HG02970 (cell line): ENCODE results near the gene CREBBP.

Experiments
- ATAC-seq: cut with Tn5 transposase; IDR thresholded peaks from one replicate; pipeline ENCODE4 v1.9.1; 2021; ENCODE audit warnings: mild to moderate bottlenecking, moderate library complexity, moderate number of reproducible peaks; ENCODE audit not compliant: unreplicated experiment, low FRiP score

Gene CREBBP

DNA sequence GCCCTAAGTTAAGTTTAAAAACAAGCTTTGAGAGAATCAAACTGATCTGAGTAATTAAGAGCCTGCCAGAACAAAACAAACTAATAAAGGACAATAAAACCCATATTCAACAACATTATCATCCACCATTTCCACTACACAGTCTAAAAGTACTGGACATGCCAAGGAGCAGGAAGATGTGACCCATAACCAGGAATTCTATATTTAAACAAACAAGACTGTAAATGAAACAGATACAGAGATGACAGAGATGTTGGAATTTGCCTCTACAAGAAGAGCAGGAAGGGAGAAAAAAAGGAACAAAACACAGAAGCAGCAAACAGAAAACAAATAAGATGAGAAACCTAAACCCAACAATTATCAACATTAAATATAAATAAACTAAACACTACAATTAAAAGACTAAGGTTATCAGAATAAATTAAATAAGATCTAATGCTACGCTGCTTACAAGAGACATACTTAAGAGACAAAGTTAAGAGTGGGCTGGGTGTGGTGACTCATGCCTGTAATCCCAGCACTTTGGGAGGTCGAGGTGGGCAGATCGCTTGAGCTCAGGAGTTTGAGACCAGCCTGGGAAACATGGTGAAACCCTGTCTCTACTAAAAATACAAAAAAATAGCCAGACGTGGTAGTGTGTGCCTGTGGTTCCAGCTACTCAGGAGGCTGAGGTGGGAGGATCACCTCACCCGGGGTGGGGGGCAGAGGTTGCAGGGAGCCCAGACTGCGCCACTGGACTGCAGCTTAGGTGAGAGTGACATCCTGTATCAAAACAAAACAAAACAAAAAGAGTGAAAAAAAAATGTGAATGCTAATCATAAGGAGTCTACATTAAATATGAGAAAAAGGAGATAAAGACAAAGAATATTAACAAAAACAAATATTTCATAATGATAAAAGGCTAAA is 50.6 kb downstream of the CREBBP start:
- ATAC-seq: no peak

DNA sequence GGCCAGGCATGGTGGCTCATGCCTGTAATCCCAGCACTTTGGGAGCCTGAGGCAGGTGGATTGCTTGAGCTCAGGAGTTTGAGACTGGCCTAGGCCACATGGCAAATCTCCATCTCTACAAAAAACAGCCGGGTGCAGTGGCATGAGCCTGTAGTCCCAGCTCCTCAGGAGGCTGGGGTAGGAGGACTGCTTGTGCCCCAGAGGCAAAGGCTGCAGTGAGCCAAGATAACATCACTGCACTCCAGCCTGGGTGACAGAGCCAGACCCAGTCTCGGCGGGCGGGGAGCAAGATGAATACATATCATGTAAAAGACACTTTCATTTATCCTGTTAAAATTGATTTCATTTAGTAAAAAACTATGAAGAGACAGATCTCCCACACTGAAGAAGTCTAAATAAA is 54.6 kb downstream of the CREBBP start:
- no peak for ATAC-seq

DNA sequence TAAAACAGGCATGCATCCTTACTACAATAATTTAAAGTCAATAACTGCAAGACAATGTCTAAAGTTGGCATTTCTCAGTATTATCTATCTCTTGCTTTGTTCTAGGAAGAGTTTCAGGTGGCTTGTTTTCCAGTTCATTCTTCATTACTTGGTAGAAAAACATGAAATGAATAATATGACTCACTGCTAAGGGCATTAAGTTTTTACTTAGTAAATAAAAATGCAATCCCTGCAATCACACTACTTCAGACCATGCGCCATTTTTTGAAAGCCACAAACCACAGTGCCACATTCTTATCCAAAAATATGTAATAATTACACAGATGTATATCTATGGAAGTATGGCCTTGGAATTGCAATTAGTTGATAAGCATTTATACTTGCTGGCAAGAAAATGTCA is 55.4 kb downstream of the CREBBP start:
- ATAC-seq: no peak

DNA sequence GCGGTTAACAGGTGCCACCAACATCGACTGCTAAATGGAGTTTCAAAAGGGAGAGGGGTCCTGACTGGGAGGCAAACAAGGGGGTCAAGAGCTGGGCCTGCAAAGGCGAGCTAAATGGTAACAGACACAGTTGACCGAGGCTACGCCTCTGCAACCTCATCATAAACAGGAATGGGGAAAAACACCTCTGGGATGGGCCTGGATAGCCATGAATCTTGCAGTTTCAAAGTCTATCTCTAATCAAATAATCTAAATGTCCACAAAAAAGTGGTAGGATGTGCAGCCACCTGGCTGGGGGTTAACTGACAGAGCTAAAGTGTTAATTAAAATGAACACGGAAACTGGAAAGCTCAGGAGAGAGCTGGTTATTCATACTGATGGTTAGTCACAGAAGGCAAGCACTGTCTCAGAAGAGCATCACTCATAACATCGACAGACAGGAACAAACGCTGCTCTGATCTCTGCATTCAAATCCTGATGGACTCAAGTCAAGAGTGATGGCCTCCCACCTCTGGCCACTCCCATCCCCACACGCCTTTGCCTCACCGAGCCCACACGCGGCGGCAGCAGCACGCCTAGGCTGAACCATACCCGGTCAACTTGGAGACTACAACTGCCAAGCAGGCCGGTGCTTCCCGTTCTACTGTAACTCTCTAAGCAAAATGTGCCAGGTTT is 56.3 kb downstream of the CREBBP start:
- ATAC-seq: no peak

DNA sequence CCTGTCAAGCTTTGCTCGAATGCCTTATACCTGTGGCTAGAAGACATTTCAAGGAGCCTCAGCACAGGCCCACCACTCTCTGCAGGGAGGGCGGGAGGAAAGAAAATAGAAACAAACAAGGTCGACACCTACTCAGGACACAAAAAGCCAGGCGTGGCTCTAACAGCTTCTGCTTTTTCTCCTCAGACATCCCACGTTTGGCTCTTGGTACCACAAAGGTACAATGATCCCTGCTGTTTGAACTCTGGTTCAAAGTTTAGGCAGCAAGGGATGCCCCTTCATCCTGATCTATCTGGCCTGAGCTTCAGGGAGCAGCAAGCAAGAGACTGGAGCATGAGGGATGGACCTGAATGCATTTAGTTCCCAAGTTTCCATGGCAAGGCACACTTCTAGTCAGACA is 57.1 kb downstream of the CREBBP start:
- ATAC-seq: no peak

DNA sequence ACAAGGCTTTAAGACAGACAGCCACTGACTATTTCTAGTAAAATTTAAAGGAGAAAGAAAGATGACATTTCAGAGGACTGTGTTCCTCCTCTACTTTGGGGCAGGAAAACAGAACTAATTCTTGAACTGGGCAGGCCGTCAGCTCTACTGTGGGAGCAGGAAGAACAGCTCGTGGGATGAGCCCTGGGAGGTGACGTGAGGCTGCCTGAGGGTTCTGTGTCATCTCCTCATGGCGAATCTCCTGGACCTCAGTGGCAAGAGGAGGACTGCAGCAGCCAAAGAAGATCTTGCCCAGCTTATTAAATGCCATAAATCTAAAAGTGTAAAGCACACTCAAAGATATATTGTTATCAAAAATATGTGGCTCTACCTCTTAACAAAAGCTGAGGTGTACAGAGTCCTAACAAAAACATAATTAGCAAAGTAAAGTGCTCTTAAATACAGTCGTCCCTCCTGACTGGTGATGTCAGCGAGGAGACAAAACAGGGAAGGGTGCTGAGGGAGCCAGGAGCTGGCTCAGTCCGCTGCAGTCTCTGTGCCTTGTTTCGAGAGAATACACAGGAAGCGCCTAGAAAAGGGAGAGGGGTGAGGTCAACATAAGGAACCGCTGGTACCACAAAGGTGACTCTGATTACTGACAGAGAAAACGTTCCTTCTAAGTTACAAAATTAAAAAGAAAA is 58.0 kb downstream of the CREBBP start:
- no peak for ATAC-seq

DNA sequence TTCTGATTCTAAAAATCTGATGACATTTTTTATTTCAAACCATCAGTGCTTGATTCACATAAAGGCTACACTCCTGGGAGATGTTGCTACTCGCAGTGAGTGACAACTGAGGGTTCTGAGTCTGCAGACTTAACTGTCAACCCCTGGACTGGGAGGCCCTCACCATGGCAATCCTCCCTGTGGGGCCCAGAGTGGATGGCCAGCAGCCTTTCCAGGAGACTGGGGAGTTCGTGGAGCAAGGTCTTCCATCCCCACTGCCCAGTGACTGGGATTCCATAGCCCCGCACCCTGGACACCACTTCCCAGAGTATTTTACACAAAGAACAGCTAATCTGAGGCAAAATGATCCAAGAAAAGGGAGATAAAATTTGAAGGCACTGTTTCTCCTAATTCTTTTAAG is 59.3 kb downstream of the CREBBP start:
- no peak for ATAC-seq

DNA sequence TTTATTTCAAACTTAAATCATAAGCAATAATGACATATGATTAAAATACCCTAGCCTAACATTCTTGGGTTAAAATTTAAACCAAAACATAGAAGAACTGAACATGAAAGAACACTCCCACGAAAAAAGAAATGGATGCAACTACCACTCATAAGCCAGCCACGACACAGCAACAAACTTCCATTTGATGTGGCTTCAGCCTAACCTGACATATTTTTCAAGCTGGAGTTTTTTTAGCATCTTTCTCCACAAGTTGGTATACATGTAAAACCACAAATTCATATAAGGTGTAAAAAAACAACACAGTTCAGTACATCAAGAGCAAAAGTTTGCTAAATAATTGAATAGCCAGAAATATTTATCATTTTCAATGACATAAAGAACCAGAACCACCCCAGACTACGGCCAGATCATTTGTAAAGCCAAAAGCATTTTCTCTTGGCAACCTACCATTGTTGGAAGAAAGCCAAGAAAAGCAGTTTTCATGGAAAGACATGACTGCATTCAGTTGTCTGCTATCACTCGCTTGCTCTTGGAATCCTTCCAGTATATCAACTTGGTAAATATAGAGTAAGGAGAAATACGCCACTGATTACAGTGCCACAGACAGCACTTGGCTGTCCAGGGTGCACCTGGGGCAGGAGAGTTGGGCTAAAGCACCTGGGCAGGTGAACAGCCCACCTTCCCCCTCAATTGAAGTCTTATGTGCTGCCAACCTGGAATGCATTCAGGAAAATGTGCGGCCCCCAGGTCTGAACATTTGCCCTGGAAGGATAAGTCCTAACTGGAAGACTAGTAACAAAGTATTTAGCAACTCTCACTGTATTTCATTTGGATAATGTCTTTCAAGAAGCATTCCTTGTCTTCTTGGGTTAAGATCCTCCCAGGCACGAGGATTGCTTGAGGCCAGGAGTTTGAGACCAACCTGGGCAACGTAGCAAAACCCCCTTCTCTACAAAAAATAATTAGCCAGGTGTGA is 60.5 kb downstream of the CREBBP start:
- no peak for ATAC-seq

DNA sequence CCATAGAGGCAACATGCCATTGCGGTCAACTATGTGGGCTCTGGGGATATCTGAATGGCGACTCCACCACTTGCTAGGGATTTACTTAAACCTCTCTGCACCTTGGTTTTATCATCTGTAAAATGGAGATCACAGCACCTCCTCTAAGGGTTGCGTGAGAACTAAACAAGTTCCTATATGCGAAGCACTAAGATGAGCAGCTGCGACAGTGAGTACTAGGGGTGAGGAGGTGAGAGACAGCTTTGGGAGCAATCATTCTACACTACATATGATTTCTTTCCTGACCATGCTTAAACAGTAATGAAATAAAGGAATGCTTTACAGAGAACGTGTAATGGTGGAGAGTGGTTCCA is 61.4 kb downstream of the CREBBP start:
- no peak for ATAC-seq

DNA sequence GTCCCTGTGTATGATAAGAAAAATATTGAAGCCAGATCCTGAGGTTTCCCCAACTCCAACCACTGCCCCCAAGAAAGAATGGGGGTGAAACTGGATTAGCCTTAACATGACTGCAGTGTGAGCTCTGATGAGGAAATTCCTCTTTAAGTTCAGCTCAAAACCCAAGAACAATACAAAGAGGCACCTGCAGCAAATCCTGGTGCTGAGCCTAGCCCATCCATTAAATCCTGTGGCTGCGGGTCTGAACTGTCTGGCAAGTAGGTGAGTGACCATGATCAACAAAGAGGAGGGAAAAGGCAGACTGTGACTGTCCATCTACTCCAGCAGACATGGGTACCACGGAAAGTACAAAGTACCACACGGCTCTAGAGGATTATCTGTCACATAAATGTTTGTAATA is 64.2 kb downstream of the CREBBP start:
- no peak for ATAC-seq

DNA sequence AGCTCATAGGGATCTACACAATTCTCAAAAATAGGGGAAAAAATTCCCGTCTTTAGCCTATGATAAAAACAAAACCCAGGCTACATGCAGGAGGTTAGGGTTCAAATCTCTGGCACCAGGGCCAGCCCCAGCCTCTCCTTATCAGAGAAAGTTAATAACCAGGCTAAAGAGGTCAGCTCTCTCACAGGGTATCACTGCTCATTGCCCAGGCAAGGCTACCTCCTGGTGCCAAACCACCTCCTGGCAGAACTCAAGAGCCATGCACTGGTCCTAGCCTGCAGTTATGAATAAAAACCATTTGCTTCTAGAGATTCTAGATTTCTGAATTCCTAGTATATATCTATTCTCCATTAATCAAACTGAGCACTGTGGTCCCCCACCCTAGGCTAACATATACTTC is 65.8 kb downstream of the CREBBP start:
- no peak for ATAC-seq

DNA sequence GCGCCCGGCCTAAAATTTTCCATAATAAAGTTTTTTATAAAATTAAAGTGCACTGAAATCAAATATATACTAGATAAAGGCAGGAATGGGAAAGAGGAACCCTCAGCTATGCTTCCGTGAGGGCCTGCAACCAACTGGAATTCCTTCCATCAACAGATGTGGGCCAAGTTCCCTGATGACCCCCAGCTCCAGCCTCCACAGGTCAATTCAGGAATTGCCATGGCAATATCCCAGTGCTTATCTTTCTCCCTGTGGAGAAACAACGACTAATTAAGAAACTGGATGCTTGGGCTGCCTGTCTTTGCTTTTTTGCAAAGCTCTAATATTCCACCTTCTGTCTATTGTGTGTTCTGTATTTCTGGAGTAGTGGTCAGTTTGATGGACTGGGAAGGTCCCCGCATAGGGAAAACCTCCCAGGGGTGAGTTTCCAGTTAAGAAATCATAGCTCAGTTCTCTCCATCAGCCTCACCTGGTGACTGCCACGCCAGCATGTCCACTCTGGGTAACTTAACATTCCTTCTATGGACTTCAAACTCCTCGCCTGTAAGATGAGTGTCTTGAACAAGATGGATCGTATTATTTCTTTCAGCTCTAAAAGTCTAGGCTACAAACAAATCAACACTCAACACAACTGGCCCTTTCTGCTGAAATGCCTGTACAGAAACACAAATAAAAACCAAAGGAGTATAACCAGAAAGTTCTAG is 67.9 kb downstream of the CREBBP start:
- no peak for ATAC-seq

DNA sequence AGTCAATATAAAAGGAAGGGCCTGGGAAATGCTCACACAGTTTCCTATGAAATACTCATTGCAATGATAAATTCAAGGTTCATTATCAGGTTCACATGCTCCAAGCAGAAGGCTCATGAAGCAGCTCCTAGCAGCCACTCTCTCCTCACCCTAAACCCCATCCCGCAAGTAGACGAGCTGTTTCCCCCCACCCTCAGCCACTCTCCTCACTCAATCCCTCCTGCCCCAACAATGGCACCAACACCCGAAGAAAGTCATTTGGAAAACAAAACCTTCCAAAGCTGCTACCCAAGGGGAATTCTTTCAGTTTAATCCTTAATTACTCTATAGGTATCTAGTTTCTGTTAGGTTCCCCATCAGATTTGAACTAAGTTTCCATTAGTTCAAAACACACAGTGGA is 69.7 kb downstream of the CREBBP start:
- ATAC-seq: no peak

DNA sequence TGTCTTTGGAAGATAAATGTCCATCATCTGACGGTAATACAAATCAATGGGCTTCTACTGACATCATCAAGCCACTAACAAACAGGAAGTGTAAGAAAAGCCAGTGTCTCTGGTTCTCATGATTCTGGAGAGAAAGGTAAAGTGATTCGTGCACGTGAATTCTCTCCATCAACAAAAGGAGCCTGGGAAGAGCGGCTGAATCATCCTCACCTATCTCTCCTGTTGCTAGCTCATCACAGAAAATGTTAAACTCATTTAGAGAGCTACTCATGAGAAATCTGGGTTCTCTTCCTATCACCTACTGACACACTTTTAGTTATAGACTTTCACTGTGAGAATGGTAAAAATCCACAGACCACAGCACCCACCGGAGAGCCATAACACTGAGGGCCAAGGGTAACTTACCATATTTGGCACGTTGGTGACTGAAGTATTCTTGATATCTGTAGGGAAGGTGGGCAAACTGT is 70.3 kb downstream of the CREBBP start:
- no peak for ATAC-seq

DNA sequence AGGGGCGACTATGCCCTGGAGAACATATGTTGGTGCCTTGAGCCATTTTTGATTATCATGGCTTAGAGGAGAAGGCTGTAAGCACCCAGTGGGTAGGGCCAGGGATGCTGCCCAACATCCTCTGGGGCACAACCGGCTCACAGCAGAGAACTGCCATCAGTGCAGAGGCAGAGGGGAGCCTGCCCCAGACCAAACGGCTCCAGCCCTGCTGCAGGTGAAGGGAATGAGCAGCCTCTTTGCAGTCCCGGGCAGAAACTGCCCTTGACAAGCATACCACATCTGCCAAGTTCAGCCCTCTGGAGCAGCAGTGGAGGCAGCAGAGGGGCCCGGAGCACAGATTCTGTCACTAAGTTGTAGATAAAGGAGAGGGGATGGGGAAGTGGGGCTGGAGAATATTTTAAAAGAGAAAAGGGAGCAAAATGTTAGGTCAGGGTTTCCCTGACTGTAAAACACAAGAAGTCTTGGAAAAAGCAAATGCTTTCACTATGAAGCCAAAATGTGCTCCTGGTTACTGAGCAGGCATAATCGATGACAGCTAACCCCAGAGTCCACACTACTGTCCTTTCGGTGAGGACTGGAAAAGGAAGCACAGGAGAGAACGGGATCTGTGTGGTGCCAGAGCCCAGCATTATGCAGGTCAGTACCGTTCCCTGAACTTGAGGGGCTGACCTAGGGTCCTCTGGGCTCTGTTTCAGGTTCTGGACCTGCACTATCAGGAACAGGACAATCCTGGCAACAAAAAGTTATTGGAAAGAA is 72.0 kb downstream of the CREBBP start:
- no peak for ATAC-seq

DNA sequence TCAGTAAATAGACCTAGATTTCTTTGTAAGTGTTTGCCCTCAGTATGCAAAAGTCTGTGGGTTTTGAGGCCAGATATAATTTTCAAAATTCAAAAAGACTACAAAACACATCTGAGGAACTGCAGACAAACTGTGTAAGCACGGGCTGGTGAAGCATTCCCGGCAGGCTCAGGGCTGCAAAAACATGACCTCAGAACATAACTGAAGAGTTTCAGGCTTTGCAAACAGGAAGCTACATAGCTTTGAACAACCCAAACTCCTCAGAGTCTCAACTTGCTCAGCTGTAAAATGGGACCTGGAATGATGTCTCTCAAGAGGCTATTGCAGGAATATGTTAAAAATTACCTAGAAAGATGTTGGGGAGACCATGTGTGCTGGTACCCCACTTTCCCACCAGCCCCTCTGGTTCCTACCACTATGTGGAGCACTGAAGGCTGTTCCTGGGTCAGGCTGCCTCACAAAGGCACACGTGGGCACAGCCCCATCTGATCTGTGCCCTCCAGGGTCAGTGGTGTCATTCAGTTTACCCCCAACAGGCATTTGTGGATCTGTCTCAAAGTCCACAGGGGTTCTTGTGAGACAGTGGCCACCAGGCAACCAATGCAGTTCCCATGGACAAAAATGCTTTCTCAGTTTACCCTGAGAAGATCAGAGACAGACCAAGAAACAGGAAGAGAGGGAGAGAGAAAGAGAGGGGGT is 72.9 kb downstream of the CREBBP start:
- ATAC-seq: no peak

DNA sequence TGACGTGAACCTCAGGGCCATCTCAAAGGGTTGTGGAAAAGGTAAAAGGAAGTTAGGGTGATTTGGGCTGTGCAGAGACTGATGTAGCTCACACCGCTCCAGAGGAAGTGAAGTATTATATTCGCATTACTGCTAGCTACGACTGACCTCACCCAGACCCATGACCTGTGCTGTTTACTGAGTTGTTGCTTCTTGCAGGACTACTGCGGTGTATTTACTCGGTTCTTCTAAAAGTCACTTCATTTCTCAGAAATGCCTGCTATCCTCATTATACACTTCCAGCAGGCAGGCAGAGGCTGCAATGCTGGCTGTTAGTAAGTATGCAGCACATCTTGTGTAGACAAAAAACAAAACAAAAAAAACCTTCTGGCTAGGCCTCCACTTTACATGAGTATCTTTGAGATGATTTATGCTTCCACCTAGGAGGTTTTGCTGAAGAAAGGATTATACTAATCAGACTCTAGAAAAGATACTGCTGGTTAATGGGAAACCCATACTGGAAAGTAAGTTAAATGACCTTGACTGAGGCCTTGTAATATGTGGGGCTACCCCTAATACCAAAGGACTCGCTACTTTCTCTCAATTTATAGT is 76.0 kb downstream of the CREBBP start:
- ATAC-seq: no peak
